ACHN (cell line): ENCODE results near the gene SLC35B4.
"Not testable (repeated sequence)": the region's sequence is repeated elsewhere in the genome, so short reads cannot be mapped to it uniquely, and the experiment has no call there.

Source experiments
- DNase-seq: peaks from one replicate; pipeline ENCODE4 v3.0.0-alpha.2; 2015
- in situ Hi-C: cut with HindIII; loops from 2 replicates; pipeline ENCODE4 v1.10.0; 2017; ENCODE audit warnings: low sequenced_read_pairs, low pct_ligation_motif_present, low pct_unique_long_range_greater_than_20kb

SLC35B4 gene

DNA sequence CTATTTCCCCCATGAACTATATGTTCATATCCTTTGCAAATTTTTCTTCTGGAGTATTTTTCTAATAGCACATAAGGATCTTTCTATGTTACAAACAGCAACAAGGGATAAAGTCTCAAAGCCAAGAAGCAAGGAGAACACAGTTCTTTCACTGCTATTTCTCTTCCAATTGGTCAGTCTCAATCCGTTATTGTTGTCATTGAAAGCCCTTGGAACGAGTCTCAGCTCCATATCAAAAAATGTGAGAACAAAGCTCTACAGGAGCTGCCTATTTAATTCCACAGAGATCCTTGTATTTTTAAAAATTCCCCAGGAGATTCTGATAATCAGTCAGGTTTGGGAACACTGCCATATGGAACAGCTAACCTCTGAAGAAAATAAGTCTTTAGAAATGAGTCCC is 15.7 kb downstream of the SLC35B4 start:
- in situ Hi-C loops, result no loop called here
- DNase-seq, result no peak

DNA sequence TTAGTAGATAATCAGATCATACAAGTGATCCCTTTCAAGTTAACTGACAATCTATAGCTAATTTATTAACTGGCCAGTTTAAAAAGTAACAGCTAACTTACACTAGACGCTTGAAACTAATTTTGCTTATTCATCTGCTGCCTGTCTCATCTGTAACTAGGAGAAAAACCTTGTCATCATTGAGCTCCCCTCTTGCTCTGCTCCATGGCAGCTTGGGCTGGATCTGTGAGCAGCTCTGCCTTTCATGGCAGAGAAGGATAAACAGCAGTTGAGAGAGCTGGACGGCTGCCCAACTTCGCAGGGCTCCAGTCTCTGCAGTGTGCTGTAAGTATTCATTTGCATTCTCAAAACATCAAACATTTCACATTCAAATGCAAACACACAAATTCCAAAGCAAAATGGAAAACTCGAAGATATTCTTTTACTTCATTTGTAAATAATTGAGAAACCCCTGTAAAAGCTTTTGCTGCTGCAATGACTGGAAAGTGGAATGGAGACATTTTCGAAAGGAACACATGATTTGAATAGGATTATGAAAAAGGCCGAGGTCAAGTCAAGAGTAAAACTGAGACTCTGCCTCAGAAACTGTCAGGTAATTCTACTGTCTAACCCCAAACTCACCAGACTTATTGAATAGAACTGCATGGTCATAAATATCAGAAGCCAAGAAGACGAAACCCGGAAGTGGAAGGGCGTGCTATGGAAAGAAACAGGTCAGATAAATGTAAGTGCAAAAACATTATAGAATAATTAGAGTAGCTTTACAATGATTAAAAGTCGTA is 17.6 kb downstream of the SLC35B4 start:
- no peak for DNase-seq
- in situ Hi-C loops, result no loop called here

DNA sequence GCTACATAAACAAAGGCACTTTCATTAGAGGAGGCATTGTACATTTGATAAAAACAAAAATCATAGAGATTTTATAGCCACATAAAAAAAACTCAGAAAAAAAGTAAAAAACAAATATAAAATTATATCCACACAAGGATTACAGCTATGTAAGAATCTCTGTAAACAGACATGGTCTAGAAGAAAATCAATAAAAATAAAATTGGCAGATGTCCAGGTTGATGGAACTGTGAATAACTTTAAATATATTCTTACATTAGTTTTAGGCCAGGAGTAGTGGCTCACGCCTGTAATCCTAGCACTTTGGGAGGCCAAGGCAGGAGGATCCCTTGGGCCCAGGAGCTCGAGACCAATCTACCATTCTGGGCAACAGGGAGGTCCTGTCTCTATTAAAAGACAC is 19.2 kb downstream of the SLC35B4 start:
- in situ Hi-C loops, result no loop called here
- DNase-seq, result no peak

DNA sequence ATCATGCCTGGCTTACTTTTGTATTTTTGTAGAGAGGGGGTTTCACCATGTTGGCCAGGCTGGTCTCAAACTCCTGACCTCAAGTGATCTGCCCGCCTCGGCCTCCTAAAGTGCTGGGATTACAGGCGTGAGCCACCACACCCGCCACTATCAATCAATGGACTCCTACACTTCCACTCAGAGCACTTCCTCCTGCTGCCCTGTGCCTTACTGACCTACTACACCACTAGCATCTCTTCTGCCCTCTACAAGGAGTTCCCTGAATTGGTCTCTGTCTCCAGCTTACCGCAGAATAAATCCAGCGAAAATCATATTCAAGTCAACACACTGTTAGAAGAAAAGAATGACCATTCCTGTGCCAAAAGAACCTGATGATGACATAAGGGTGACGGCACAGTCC is 20.7 kb downstream of the SLC35B4 start:
- in situ Hi-C loops, result not testable (repeated sequence)

DNA sequence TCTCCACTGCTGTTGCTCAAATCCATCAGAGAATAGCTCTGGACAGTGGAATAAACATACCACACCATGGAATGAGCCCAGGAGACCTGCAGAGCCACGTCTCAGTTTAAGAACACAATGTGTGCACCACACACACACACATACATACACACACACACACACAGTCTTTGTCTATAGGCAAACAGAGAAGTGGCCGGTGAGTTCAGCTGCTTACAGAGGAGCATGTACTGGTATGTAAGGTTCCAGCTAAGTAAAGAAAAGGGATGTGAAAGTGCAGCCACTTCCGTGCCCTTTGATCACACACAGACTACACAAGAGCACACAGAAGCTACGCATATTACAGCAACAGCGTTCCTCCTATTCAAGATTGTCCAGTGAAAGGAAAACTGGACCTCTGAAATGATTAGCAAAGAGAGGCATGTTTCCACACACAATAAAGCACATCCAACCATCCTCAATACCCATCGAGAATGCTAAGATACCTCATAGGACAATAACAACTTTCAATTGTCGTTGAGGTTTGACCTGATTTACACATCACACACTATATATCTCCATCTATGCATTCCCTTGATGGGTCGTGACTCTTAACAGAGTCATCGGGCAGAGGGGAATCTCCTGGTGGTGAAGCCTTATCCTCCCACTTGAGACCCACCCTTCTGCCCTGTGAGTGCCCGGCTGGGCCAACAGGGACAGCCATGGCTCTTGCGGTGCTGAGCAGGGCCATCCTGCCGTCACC is 23.6 kb downstream of the SLC35B4 start:
- in situ Hi-C loops, result no loop called here
- DNase-seq, result no peak

More for the DNA sequence above, 20.7 kb downstream of the SLC35B4 start:
- not testable (repeated sequence) for DNase-seq

DNA sequence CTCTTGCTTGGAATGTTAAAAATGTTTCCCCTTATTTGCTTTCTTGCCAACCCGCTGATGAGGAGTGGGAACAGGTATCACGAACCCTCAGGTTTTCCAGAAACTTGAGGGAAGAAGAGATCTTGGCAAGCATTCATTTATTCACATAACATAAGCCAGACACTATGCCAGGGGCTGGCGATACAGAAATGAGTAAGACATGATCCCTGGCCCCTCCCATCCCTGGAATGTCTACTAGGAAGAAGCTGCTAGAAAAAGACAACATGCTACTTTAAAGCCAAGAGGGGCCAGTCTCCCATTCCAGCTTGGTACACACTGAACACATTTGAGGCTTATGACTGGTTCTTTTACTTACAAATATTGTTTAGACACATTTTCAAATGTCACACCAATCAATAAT is 26.4 kb downstream of the SLC35B4 start:
- in situ Hi-C loops, result no loop called here
- DNase-seq, result no peak

DNA sequence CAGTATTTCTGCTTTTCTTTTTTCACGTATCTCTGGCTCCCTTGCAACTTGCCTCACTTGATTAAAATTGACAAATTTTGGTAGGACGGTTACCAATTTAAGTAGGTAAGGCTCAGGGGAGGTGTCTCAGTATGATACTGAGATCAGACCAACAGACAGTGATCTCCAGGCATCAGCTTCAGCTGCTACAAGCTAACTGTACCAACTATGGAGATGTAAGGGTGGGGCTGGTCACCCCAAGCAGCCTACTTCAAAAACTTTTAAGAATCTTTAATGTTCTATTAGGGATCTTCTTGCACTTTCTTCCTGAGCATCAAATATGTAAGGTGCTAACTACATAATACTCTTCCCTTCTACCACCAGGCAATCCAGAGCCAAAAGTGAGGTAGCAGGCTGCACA is 26.9 kb downstream of the SLC35B4 start:
- DNase-seq, result no peak
- in situ Hi-C loops, result no loop called here

DNA sequence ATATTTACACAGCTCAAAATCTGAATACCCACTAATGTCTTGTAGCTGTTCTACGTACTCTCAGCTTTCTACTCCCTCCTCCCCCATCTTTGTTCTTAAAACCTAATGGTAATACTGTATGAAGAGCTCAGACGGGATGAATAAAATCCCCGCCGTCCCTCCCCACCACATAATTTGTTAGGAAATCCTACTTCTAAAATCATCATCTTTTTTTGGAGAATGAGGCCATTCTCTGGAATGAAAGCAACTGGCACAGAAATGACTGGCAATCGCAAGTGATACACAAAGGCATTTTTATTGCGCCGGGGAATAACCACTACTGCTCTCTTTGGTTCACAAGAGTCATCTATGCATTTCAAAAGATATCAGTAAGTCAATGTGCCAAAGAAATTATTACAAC is 27.3 kb downstream of the SLC35B4 start:
- no peak for DNase-seq
- in situ Hi-C loops, result no loop called here

DNA sequence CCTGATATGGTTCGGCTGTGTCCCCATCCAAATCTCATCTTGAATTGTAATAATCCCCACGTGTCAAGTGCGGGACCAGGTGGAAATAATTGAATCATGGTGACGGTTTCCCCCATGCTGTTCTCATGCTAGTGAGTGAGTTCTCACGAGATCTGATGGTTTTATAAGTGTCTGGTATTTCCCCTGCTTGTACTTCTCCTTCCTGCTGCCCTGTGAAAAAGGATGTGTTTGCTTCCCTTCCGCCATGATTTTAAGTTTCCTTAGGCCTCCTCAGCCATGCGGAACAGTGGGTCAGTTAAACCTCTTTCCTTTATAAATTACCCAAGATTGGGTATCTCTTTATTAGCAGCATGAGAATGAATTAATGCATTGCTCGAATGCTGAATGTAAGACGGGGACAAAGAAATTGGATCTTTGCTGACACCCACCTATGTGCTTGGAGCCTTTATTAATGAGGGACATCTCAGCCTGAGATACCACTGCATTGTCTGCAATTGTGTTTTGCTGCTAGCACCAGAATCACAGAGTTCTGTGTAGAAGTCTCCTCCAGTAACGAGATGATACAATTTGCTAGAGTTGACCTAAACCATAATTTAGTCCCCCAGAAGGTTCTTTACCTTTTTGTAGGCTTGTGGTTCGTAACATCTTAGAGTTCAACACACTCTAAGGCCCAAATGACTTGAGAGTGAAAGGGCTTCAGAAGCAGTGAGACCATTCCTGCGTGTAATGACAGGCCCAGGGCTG is 28.6 kb downstream of the SLC35B4 start:
- DNase-seq, result no peak
- in situ Hi-C loops, result no loop called here

DNA sequence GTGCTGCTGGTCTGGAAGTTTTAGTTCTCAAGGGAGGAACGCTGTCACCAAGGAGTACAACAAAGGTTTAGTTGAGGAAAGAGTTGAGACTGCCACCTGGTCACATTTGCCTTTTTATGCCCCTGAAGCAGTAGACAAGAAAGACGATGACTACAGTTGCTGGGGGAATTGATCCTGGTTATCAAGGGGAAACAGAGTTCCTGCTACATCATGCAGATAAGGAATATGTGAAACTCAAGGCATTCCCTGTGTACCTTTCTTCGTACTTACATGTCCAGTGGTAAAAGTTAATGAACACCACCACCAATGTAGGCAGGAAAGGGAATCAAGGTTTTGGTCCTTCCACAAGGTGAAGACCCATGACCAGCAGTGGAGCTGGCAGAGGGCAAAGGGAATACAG is 31.8 kb downstream of the SLC35B4 start:
- in situ Hi-C loops, result no loop called here
- DNase-seq, result no peak

DNA sequence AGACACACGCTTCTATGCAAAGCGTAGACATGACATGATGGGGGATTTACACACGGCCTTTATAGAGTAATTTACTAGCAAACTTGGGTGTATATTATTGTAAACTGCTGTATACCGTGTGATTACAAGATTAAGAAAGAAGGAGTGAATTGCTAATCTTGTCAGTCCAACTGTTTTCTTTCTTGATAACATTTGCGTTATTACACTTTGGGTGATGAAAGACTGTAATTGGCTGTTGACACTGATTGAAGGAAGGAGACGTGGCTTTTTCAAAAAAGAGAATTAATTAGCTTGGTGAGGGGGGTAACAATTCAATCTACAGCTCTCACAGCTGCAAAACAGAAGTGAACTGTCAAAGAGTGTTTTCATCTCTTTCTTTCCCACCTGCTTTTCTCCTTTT is 32.7 kb downstream of the SLC35B4 start:
- in situ Hi-C loops, result no loop called here
- DNase-seq, result no peak

DNA sequence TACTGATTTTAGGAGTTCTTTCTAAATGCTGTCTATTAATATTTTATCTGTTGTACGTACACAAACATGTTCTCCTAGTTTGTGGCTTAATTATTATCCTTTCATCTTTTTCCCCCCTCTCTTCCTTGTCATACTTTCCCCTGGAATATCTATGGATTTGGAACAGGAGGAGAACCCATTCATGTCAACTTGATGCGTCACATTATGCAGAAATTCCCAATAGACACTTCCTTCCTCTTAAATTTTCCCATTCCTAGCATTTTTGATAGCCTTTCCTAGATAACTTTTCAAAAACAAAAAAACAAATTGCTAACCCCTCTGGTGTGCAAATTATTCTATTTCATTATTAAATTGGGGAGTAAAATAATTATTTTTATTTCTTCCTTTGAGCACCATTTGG is 36.2 kb downstream of the SLC35B4 start:
- in situ Hi-C loops, result no loop called here
- no peak for DNase-seq

DNA sequence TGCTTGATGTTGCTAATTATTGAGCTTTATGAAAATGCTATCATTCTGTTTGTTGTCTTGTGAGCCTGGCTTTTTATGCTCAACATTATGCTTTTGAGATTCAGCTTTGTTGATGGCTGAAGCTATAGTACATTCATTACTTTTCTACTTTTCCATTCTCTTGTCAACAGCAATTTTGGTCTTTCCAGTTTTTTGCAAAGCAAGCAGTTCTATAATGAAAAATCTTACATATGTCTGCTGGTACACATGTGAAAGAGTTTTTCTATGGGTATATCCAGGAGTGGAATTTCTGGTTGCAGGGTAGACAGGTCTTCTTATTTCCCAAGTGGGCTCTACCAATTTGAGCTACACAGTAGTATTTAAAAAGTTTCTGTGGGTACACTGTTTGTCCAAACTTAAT is 36.8 kb downstream of the SLC35B4 start:
- no peak for DNase-seq
- in situ Hi-C loops, result no loop called here

DNA sequence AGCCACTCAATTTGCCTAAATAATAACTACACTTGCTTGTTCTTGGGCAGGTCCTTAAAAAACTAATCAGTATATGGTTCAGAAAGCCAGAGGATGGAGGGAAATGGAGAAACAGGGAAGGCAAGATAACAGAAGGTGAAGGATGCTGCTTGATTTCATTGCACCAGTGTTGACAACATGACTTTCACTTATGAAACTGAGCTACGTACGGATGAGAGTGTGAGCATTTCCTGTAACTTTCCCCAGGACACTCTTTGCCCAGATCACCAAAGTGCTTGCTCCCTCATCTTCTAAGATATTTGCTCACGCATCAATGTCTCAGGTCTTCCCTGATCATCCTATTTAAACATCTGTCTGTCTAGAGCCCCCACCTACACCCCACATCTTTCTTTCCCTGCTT is 37.4 kb downstream of the SLC35B4 start:
- in situ Hi-C loops, result no loop called here

DNA sequence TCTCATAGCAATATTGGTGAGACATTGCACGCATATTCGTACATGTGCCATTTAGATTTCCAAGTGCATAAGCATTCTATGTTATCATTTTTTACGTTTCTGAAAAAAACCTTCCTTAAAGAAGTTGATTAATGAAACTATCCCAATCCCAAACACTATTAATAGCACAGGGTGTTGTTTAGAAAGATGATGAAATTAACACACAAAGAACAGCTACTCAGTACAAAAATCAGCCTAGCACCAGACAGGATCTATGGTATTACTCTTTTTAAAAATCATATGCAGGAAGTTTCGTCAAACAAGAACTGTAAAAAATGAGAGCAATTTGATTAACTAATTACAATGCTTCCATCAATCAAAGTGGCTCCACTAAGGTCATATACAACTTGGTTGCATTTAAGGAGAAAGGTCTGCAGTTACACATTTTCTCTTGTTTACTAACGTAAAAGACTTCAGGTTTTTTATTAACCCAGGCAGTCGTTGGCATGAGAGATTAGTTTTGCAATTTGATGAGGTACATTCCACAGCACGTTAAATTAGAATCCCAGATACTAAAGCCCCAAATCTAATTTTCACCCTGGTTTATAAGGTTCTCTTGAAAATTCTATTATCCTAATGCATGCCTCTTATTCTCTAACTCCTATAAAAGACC is 38.1 kb downstream of the SLC35B4 start:
- in situ Hi-C loops, result no loop called here
- no peak for DNase-seq

More for the DNA sequence above, 37.4 kb downstream of the SLC35B4 start:
- DNase-seq, result no peak

DNA sequence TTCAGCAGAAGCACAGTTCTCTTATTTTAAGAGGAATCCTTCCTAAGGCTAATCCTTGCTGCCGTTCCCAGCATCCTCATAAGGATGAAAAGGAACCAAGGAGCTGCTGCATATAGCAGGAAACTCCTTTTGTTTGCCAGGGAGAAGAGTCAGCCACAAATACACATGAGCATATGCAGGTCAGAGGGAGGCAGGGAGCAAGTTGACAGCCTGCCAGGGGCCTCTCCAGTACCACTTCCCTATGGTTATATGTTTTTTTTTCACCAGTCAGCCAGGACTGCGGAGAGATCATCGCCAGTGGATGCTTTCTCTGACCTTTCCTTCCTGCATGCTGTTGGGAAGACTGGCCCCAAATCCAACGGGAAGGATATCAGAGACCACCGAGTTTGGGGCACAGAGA is 39.8 kb downstream of the SLC35B4 start:
- in situ Hi-C loops, result no loop called here
- no peak for DNase-seq

DNA sequence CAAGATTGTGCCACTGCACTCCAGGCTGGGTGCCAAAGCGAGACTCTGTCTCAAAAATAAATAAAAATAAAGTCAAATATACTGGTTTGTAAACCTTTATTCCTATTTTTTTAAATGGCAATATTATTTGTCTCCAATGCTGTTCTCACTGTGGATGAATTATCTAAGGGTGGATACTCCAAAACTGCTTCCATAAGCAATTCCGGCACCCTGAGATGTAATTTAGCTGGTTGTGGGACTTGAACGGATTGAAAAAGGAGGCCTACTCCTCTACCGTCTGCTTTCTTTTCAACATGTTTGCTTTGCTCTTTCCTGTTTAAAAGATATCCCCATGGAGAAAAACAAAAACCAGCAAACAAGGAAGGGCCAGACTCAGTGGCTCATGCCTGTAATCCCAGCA is 54.4 kb downstream of the SLC35B4 start:
- DNase-seq, result no peak
- in situ Hi-C loops, result no loop called here

DNA sequence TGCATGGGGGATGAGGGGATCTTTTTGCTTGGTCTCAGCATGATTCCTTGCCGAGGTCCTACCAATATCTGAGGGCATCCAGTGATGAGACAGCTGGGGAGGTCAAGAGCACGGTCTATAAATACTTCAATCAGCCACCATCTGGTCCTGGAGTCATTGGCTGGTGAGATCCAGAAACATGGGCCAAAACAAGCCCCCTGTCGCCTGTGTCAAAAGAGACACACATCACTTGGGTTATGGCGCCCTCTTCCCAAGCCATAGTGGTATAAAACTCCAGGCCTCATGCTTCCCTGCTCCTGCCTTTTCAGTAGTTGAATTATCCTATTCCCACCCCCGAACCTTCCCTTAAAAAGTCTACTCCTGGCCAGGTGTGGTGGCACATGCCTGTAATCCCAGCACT is 60.9 kb downstream of the SLC35B4 start:
- no peak for DNase-seq
- in situ Hi-C loops, result no loop called here

DNA sequence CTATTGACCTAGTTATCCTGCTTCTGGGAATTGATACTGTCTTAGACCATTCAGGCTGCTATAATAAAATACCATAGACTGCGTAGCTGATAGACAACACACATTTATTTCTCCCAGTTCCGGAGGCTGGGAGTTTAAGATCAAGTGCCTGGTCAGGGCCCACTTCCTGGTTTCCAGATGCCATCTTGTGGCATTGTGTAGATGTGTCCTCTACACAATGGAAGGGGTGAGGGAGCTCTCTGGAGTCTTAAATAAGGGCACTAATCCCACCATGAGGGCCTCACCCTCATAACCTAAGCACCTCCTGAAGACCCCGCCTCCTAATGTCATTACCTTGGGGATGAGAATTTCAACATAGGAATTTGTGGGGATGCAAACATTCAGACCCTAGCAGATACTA is 62.4 kb downstream of the SLC35B4 start:
- in situ Hi-C loops, result no loop called here
- peak; percentile 28 for DNase-seq
